ENCODE measurements around the gene CLEC3B. TPM values are rescaled to one million over a fixed set of nuclear protein-coding genes. Genes with fewer than 3 reads are reported as not detected.

The CLEC3B gene
- total and polyA plus RNA-seq, 2 donors (not counting 1 experiment from before 2014, with no cell fraction given), result 0.82 TPM; not detected in 1

GRCh38 chr3:45055411-45056143 lies 29.5 kb downstream of the CLEC3B start:
- 50% methylated on average over 2 of the region's 7 CpGs for WGBS (ENCODE audit: insufficient coverage)
- Histone ChIP-seq H3K4me2 (replicated peaks; ENCODE audit: low read depth, low read length, poor library complexity, severe bottlenecking) (no peak overlapping the region), H3K27me3 (replicated peaks in 1 of 4; ENCODE audit: control extremely low read depth in 1 of 4, control insufficient read depth in 3 of 4, insufficient read depth in 4 of 4, low read length in 3 of 4) (peaks cover 0 to 4% (median 0%) of the 10 kb centered on the region in 4 experiments), H4K20me1 (ENCODE audit: control insufficient read depth, insufficient read depth, low read length, poor library complexity, severe bottlenecking) (no peaks in the 10 kb centered on the region), H3K79me2 (ENCODE audit: control insufficient read depth, insufficient read depth, low read length) (no peaks in the 10 kb centered on the region), H3K4me3 (ENCODE audit: control extremely low read depth in 1 of 5, extremely low read depth in 1 of 5, insufficient read depth in 1 of 5, low read depth in 2 of 5, low read length in 4 of 5) (no peak overlapping the region), H3K9me3 (ENCODE audit: control extremely low read depth in 1 of 3, control insufficient read depth in 2 of 3, insufficient read depth in 1 of 3, low read length in 2 of 3) (no peaks in the 10 kb centered on the region), H3K36me3 (replicated peaks in 1 of 2; ENCODE audit: control extremely low read depth in 1 of 2, control insufficient read depth in 1 of 2, extremely low read depth in 1 of 2, insufficient read depth in 2 of 2, low read length in 1 of 2) (no peaks in the 10 kb centered on the region), H3K9ac (ENCODE audit: low read length) (no peak overlapping the region), H3K27ac (ENCODE audit: low read length in 2 of 2) (no peak overlapping the region), H3K4me1 (ENCODE audit: control insufficient read depth in 2 of 2, insufficient read depth in 2 of 2, low read length in 2 of 2) (no peaks in the 10 kb centered on the region), H2AFZ (ENCODE audit: insufficient read depth, low read depth, low read length, poor library complexity, severe bottlenecking) (no peak overlapping the region)
- no peak for DNase-seq
- Mint-ChIP-seq H3K9me3 (ENCODE audit: insufficient read depth) (no peaks in the 10 kb centered on the region), H3K27ac (no peak overlapping the region), H3K4me1 (no peaks in the 10 kb centered on the region), H3K27me3 (peaks cover 34% of the 10 kb centered on the region), H3K4me3 (no peak overlapping the region)
- no peak for ATAC-seq (ENCODE audit: low read depth)
- intact Hi-C loops (cut with micrococcal nuclease), result no loop called here
- POLR2A ChIA-PET, result no interaction called here
- TF ChIP-seq CTCF (IDR thresholded peaks at IDR 0.05) (no peak), EZH2 (IDR thresholded peaks at IDR 0.05; ENCODE audit: borderline replicate concordance, insufficient read depth, low read depth, low read length, poor library complexity, severe bottlenecking) (no peak)
- CTCF ChIA-PET, result interaction anchor here (0.6 to 4.5 kb wide), 6 partner anchors 9 to 811 kb away, joined by 3 to 33 read pairs (median 4); no protein-coding TSS in a partner anchor

GRCh38 chr3:45056608-45057301 lies 30.7 kb downstream of the CLEC3B start:
- Histone ChIP-seq H3K79me2 (ENCODE audit: control insufficient read depth, insufficient read depth, low read length) (no peaks in the 10 kb centered on the region), H3K9ac (ENCODE audit: low read length) (no peak overlapping the region), H3K27me3 (replicated peaks in 1 of 4; ENCODE audit: control extremely low read depth in 1 of 4, control insufficient read depth in 3 of 4, insufficient read depth in 4 of 4, low read length in 3 of 4) (peaks cover 0 to 4% (median 0%) of the 10 kb centered on the region in 4 experiments), H2AFZ (ENCODE audit: insufficient read depth, low read depth, low read length, poor library complexity, severe bottlenecking) (no peak overlapping the region), H3K9me3 (ENCODE audit: control extremely low read depth in 1 of 3, control insufficient read depth in 2 of 3, insufficient read depth in 1 of 3, low read length in 2 of 3) (no peaks in the 10 kb centered on the region), H3K4me2 (replicated peaks; ENCODE audit: low read depth, low read length, poor library complexity, severe bottlenecking) (no peak overlapping the region), H3K4me3 (ENCODE audit: control extremely low read depth in 1 of 5, extremely low read depth in 1 of 5, insufficient read depth in 1 of 5, low read depth in 2 of 5, low read length in 4 of 5) (no peak overlapping the region), H3K4me1 (ENCODE audit: control insufficient read depth in 2 of 2, insufficient read depth in 2 of 2, low read length in 2 of 2) (no peaks in the 10 kb centered on the region), H4K20me1 (ENCODE audit: control insufficient read depth, insufficient read depth, low read length, poor library complexity, severe bottlenecking) (no peaks in the 10 kb centered on the region), H3K27ac (ENCODE audit: low read length in 2 of 2) (no peak overlapping the region), H3K36me3 (replicated peaks in 1 of 2; ENCODE audit: control extremely low read depth in 1 of 2, control insufficient read depth in 1 of 2, extremely low read depth in 1 of 2, insufficient read depth in 2 of 2, low read length in 1 of 2) (no peaks in the 10 kb centered on the region)
- 89% methylated on average over 3 of the region's 5 CpGs for WGBS (ENCODE audit: insufficient coverage)
- POLR2A ChIA-PET, result no interaction called here
- Mint-ChIP-seq H3K27ac (no peak overlapping the region), H3K9me3 (ENCODE audit: insufficient read depth) (no peaks in the 10 kb centered on the region), H3K4me3 (no peak overlapping the region), H3K27me3 (peaks cover 32% of the 10 kb centered on the region), H3K4me1 (no peaks in the 10 kb centered on the region)
- TF ChIP-seq EZH2 (IDR thresholded peaks at IDR 0.05; ENCODE audit: borderline replicate concordance, insufficient read depth, low read depth, low read length, poor library complexity, severe bottlenecking) (no peak), CTCF (IDR thresholded peaks at IDR 0.05) (no peak)
- DNase-seq, result no peak
- CTCF ChIA-PET, result interaction anchor here (4.5 kb wide), 1 partner anchor 15 kb away, joined by 33 read pairs; no protein-coding TSS in a partner anchor
- intact Hi-C loops (cut with micrococcal nuclease), result no loop called here
- ATAC-seq (ENCODE audit: low read depth), result no peak

Data from B cell (primary cell).